ENCODE results near the gene ATP5F1D.
A peak's percentile ranks its signal among the peaks of the same experiment; 100 is the strongest.

ATP5F1D gene

GRCh38 chr19:1258163-1258492 lies 16.6 kb downstream of the ATP5F1D start:
- H3K9me3 ChIP-seq (ENCODE audit: insufficient read depth, low read depth, low read length): no peaks in the 10 kb centered on the region
- H3K4me3 ChIP-seq (ENCODE audit: low read length, poor library complexity, severe bottlenecking): no peak overlapping the region
- peaks cover 44% of the 10 kb centered on the region for H3K4me1 ChIP-seq (ENCODE audit: insufficient read depth, low read length, poor library complexity, severe bottlenecking)
- peaks cover 60% of the 10 kb centered on the region for H3K79me2 ChIP-seq (ENCODE audit: insufficient read depth, low read length)
- TF ChIP-seq EZH2phosphoT487 (IDR thresholded peaks at IDR 0.05; ENCODE audit: borderline replicate concordance): no peak
- no peak for TF ChIP-seq CTCF (conservative IDR thresholded peaks at IDR 0.05; ENCODE audit: low read length)
- H3K9me2 ChIP-seq (replicated peaks; ENCODE audit: low read depth, low read length): no peaks in the 10 kb centered on the region
- 0 out of 2 replicates have a peak, but pooled peaks cover 8% of the 10 kb centered on the region for H3F3A ChIP-seq (ENCODE audit: low read depth)
- H4K20me1 ChIP-seq (ENCODE audit: insufficient read depth, low read length, poor library complexity, severe bottlenecking): peaks cover 69% of the 10 kb centered on the region
- no peak overlapping the region for H3K4me2 ChIP-seq (ENCODE audit: low read depth, low read length, poor library complexity, severe bottlenecking)
- no peaks in the 10 kb centered on the region for H3K27me3 ChIP-seq (ENCODE audit: insufficient read depth, low read length, poor library complexity, severe bottlenecking)
- peaks cover 42% of the 10 kb centered on the region; the same call in 1 of the 2 replicates for H3K36me3 ChIP-seq (ENCODE audit: insufficient read depth, low read length)
- no peak overlapping the region for H2AFZ ChIP-seq (ENCODE audit: low read length)
- H3K9ac ChIP-seq (ENCODE audit: low read depth, low read length, poor library complexity, severe bottlenecking): no peak overlapping the region

GRCh38 chr19:1258707-1259205 lies 17.2 kb downstream of the ATP5F1D start:
- Histone ChIP-seq H3K4me2 (ENCODE audit: low read depth, low read length, poor library complexity, severe bottlenecking) (peak overlapping the region; percentile 92), H3K36me3 (ENCODE audit: insufficient read depth, low read length) (peaks cover 42% of the 10 kb centered on the region; the same call in 1 of the 2 replicates), H2AFZ (ENCODE audit: low read length) (no peak overlapping the region), H4K20me1 (ENCODE audit: insufficient read depth, low read length, poor library complexity, severe bottlenecking) (peaks cover 63% of the 10 kb centered on the region), H3K4me1 (ENCODE audit: insufficient read depth, low read length, poor library complexity, severe bottlenecking) (peaks cover 37% of the 10 kb centered on the region), H3K27me3 (ENCODE audit: insufficient read depth, low read length, poor library complexity, severe bottlenecking) (no peaks in the 10 kb centered on the region), H3K9me2 (replicated peaks; ENCODE audit: low read depth, low read length) (no peaks in the 10 kb centered on the region), H3K9ac (ENCODE audit: low read depth, low read length, poor library complexity, severe bottlenecking) (peak overlapping the region; percentile 60), H3F3A (ENCODE audit: low read depth) (0 out of 2 replicates have a peak, but pooled peaks cover 8% of the 10 kb centered on the region), H3K4me3 (ENCODE audit: low read length, poor library complexity, severe bottlenecking) (peak overlapping the region; percentile 61), H3K79me2 (ENCODE audit: insufficient read depth, low read length) (peaks cover 54% of the 10 kb centered on the region), H3K9me3 (ENCODE audit: insufficient read depth, low read depth, low read length) (no peaks in the 10 kb centered on the region)
- no peak for TF ChIP-seq EZH2phosphoT487 (IDR thresholded peaks at IDR 0.05; ENCODE audit: borderline replicate concordance)

GRCh38 chr19:1259206-1259875 lies 17.8 kb downstream of the ATP5F1D start:
- Histone ChIP-seq H3K4me3 (ENCODE audit: low read length, poor library complexity, severe bottlenecking) (peak overlapping the region; percentile 61), H3K36me3 (ENCODE audit: insufficient read depth, low read length) (peaks cover 39% of the 10 kb centered on the region; the same call in 1 of the 2 replicates), H2AFZ (ENCODE audit: low read length) (no peak overlapping the region), H3K4me2 (ENCODE audit: low read depth, low read length, poor library complexity, severe bottlenecking) (peak overlapping the region; percentile 92), H3K9ac (ENCODE audit: low read depth, low read length, poor library complexity, severe bottlenecking) (peak overlapping the region; percentile 60), H3K9me2 (replicated peaks; ENCODE audit: low read depth, low read length) (no peaks in the 10 kb centered on the region), H3K79me2 (ENCODE audit: insufficient read depth, low read length) (peaks cover 48% of the 10 kb centered on the region; the same call in 1 of the 2 replicates), H4K20me1 (ENCODE audit: insufficient read depth, low read length, poor library complexity, severe bottlenecking) (peaks cover 57% of the 10 kb centered on the region), H3K27me3 (ENCODE audit: insufficient read depth, low read length, poor library complexity, severe bottlenecking) (no peaks in the 10 kb centered on the region), H3F3A (ENCODE audit: low read depth) (0 out of 2 replicates have a peak, but pooled peaks cover 8% of the 10 kb centered on the region), H3K9me3 (ENCODE audit: insufficient read depth, low read depth, low read length) (no peaks in the 10 kb centered on the region), H3K4me1 (ENCODE audit: insufficient read depth, low read length, poor library complexity, severe bottlenecking) (peaks cover 32% of the 10 kb centered on the region)
- no peak for TF ChIP-seq CTCF (conservative IDR thresholded peaks at IDR 0.05; ENCODE audit: low read length)
- no peak for TF ChIP-seq EZH2phosphoT487 (IDR thresholded peaks at IDR 0.05; ENCODE audit: borderline replicate concordance)

Data from Loucy (cell line).